Middle frontal gyrus (tissue), 1 donor: ENCODE results near the gene FMN2.

Experiments used
- DNase-seq: peaks from one replicate; pipeline ENCODE4 v3.0.0-alpha.2; 2015; ENCODE audit warnings: low spot score; ENCODE audit errors: extremely low spot score

FMN2 gene

DNA sequence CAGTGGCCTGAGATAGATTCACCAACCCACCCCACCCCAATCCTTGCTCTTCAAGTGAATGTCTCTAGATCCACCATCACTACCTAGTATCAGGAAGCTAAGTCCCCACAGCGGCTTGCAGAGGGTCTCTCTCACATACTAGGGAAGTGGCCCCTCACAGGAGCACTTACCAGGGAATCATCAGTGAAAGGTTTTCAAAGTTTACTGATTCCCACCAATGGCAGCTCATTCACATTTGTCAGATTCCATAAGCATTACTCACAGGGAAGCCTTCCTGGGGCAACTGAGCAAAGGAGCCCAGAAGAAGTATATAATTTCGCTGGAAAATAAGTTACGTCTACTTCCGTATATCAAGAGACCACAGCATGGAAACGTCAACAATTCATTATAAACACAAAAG, 399.5 kb downstream of the FMN2 start:
- DNase-seq = no peak

DNA sequence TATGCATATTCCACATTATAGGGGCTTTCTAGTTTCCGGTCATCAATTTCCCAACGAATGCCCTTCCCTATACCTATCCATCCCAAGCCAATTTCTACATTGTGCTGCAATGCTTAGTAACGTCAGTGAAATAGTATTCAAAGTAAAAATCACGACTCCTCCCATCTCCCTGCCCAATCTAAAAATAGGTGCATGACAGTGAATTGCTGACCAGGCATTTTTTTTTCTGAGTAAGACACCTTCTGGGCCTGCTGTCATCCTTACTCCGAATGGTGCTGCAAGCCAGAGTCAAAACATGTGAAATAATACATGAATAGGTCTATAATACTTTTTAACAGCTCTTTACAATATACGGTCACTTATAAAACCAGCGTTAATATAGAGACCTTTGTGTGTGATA, 400.1 kb downstream of the FMN2 start:
- DNase-seq = no peak

DNA sequence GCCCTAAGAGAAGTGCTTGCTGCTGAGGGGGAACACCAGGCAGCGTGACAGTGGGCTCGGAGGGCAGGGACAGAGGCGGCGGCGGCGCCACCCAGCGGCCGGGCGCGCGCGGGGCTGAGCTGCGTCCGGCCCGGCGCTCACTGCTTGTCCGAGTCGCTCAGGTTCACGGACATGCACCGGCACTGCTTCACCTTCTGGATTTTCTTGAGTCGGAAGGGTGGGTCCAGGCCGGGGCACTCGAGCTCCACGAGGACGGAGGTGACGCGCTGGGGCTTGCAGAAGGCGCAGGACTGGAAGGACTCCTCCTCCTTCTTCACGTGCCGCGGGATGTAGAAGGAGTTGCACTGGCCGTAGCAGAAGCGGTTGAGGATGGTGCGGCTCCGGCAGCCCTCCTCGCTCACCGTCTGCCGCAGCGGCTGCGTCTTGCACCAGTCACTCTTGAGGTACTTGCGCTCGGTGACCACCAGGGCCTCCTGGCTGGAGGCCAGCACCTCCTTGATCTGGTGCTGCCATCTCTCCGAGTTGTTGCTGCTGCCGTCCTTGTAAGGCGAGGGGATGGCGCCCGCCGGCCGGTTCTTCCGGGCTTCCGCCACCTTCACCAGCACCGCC, 401.3 kb downstream of the FMN2 start:
- DNase-seq = no peak

DNA sequence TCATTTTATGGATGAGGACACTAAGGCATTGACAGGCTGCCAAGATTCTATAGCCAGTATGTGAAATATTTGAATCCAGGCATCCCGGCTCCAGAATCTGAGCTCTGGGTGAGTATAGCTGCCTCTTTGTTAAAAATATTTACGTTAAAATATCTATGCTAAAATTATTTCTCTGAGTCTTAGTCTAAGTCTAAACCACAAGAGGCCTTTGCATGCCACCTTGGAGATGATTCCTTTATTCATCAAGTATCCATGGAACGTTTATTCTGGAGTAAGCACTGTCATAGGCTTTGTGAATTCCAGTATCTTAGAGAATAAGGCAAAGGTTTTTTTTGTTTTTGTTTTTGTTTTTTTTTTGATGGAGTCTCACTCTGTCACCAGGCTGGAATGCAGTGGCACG, 403.9 kb downstream of the FMN2 start:
- no peak for DNase-seq

DNA sequence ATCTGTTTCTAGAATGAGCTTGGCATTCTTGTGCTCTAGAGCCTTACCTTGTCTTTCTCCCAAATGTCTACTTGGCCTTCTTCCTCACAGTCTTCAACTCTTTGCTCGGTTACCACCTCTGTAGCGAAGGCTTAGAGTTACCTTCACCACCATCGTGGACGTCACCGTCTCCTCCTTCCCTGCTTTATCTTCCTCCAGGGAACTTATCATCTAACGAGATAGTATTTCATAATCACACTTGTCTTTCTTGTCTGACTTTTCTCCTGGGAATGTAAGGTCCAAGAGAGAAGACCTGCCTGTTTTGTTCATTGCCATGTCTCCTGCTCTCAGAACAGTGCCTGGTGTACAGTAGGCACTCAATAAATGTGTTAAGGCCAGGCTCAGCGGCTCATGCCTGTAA, 404.7 kb downstream of the FMN2 start:
- no peak for DNase-seq

DNA sequence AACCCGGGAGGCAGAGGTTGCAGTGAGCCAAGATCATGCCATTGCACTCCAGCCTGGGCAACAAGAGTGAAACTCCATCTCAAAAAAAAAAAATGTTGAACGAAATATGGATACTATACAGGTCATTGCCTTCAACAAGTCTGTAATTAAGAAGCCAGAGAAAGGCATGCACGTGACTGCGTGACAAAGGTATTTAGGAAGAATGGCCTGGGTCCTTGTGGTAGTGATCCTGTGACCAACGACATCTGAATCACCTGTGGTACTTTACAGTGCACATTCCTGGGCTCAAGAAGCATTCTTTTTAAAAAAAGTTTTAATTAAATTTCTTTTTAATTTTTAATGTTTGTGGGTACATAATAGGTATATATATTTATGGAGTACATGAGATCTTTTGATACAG, 405.3 kb downstream of the FMN2 start:
- DNase-seq = no peak

DNA sequence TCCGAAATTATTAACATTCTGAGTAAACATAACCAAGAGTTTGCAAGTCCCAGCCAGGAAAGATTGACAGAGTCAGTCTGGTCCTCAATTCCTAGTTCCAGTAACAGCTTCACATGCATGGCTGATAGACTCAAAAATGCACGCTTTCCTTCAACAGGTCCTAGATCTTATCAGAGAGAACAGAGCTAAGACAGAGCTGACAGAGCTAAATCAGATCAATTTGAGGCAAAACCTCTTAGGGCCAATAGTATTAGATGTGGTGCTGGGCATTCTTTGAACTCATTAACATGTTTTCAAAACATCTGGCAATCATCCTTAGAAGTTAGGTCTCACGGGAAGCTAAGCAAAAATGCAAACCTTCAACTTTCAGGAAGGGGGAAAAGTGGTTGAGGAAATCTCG, 406.2 kb downstream of the FMN2 start:
- no peak for DNase-seq

DNA sequence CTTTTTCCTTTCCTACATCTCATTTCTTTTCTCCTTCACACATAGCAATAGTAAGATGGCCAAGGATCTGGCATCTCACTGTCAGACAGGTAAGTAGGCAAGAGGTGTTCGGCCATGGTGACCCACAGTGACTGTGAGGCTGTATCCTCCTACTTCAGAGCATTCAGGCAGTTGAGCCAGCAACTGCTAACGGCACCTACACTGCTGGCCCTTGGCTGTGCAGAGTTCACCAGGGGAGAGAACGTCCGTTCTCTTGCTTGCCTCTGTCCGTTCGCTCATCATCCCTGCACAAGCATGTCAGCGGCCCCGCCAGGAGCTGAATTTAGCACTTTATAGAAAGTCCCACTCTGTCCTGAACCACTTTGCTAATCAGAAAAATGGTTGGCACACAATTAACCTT, 406.7 kb downstream of the FMN2 start:
- DNase-seq = no peak

DNA sequence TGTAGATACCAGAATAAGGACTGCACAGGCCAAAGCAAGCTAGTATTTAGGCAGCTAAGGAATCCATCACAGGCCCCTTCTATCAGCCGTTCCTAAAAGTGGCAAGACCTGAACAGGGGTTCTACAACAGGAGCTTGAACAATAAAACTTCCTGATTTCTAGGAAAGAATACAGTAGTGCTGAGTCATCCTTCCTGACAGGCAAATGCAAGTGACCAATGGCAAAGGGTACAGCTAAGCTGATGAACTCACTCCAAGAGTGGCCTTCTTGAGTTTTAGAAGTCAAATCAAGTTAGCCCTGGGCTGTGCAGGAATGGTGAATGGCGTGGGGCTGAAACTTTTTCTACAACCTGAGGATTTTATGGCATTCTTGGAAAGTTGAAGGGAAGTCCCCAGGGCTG, 407.3 kb downstream of the FMN2 start:
- DNase-seq = no peak

DNA sequence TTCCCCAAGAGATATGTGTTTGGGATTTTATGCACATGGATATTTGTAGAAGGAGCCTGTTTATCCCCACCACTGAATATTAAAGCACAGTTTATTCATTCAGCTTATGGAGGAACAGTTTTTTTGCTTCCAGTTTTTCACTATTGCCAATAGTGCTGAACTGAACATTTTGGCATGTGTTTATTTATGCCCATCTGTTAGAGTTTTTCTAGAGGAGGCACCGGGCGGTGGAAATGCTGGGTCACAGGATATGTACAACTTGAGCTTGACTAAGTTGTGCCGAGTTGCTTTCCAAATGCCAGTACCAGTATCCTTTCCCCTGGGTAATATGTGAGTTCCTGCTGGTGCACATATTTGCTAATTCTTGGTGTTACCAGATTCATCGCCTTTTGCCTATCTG, 409.0 kb downstream of the FMN2 start:
- no peak for DNase-seq

DNA sequence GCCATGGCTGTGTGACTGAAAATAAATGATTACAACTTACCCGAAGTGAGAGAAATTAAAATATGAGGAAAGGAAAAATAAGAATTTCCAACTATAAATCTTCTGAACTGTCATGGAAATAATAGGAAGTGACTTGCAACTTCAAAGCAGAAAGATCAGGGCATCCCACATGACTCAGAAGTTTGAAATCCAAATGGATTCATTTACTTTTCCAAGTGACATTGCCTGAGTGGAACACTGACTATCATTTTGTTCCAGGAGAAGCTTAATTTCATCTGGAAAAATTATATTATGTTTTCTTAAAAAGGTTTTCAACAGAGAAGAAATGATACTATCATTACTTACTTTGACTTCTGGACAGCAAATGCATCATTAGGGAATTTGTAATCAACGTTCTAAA, 409.4 kb downstream of the FMN2 start:
- no peak for DNase-seq

DNA sequence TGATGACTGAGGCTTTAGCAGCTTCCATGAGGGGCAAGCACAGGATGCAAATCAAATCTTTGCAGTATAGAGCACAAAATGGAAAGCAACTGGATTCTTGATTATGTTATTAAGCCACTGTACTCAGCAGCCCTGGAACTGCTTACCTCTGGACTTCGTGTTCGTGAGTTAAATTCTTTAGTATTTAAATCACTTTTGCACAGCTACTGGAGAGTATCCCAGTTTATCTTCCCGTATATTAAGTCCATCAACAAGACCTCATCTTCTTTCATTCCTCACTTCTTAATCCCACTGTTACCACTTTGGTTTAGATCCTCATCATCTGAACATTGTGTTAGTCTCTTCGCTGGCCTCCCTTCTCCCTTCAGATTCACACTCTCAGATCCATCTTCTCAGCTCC, 411.4 kb downstream of the FMN2 start:
- no peak for DNase-seq

DNA sequence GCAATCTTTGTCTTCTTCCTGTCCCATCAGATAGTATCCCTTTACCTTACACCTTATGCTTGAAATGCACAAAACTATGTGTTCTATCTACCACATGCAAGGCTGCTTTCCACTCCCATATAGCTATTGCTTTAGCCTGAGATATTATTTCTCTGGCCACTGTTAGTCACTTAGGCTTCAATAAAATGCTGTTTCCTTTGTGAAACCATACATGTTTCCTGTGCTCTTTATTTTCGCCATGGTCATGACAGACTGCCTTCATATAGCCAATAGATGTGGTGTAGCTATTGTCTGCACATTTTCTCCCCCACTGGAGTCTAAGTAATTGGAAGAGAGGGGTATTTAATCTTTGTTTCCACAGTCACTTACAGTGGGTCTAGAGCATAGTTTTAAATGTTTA, 411.9 kb downstream of the FMN2 start:
- DNase-seq = no peak

DNA sequence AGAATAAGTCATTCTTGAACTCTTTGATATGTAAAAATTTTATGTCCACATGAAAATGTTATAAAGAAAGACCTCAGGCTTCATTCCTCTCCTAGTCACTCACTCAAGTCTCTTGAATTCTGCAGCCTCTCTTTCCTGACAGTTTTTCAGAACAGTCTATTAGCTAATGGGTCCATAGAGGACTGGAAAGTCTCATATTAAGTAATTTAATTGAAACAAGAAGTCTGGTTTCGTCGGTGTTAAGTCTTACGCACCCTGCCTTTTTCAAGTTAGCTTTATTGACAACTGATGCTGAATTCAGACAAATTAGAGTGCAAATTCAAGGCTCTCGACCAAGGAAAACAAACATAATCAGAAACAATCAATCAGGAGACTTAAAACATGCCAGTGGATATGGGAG, 414.5 kb downstream of the FMN2 start:
- DNase-seq = no peak

DNA sequence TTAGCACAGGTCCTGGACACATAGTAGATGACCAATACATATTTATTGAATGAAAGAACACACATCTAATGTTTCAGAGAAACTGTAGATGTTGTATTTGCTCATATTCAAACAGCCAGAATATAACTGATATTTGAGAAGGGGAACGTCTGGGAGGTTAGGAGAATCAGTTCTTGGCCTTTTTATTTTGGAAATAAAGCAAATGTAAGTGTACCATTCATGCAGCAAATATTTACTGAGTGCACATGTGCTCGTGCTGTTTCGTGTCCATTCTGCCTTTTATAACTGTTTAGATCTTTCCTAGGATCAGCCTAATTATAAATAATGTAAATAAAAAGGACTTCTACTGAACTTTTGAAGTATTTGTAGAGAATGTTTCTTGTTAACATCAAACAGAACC, 416.5 kb downstream of the FMN2 start:
- DNase-seq = no peak

DNA sequence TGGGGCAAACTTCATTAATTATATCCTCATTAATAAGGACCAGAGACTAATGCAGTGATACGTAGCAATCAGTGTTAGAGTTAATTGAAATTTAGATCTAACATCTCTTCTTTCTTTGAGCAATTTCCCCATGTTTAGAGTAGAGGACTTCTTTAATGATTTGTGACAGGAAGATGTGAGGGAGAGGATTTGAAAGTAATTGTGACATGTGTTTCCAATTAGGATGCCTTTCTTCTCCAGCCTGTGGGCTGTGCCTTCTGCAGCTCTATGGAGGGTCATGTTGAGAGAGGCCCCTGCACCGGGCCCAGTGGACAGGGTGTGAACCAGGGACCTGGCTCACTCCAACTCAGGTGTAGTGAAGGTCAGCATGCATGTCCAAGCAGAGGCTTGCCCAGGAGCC, 417.3 kb downstream of the FMN2 start:
- no peak for DNase-seq

DNA sequence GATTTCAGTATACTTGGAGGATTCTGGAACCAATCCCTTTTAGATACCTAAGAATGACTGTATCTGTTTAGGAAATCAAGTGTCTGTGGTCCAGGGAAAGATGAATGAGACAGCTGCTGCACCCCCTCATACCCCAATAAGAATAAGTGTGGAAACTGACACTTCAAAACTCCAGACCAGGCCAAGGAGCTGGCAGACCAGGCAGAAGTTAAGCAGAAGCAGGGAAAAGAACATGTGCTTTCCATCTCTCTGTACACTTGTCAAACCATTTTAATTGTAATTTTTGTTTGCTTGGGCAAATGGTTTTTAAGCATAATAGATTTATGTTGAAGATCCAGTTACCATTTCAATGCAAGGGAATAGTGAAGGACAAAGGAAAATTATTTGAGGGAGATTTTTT, 420.1 kb downstream of the FMN2 start:
- DNase-seq = no peak

DNA sequence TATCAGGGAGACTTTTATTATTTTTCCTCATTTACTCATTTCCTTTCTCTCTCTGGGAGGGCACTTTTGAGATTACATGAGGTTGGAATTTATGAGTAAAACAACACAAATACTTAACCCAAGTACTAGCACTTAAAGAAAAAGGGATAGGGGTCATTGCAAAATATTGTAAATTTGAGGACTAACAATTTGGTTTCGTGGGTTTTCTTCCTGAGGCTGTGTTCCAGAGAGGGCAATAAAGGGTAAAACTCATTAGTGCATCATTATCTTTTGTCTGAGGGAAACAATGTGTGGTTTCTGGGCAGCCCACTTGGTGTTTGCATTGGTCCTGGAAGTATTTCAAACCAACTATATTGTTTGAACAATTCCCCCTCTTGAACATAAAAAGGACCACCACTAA, 423.8 kb downstream of the FMN2 start:
- DNase-seq = no peak

DNA sequence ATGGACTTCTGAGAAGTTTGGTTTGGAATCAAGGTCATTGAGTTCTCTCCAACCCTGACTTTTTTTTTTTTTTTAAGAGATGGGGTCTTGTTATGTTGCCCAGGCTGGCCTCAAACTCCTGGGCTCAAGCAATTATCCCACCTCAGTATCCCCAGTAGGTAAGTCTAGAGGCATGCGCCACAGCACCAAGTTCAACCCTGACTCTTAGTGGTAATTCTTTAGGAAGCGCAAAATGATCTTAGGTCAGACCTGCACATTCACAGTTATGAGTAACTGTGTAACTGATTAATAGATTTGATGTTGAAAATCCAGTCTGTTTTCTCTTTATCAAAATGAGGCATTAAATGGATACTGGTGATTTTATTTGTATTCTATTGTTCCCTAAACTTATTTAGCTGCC, 424.4 kb downstream of the FMN2 start:
- DNase-seq = no peak

DNA sequence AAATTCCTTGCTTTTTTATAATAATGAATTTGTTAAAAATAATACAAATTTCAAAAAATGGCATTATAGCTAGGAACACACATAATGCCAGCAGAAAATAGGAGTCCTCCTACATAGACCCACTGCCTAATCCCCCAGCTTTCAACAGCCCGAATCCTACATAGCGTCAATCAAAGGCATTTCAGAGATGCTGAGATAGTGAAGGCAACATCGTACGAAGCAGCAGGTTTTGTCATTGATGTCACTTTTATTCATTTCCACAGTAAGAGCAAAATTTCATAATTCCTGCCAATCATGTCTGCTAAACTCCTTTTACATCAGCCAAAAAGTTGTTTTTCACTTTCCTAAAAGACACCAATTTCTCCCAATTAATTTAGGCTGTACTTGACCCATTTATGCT, 426.2 kb downstream of the FMN2 start:
- no peak for DNase-seq

DNA sequence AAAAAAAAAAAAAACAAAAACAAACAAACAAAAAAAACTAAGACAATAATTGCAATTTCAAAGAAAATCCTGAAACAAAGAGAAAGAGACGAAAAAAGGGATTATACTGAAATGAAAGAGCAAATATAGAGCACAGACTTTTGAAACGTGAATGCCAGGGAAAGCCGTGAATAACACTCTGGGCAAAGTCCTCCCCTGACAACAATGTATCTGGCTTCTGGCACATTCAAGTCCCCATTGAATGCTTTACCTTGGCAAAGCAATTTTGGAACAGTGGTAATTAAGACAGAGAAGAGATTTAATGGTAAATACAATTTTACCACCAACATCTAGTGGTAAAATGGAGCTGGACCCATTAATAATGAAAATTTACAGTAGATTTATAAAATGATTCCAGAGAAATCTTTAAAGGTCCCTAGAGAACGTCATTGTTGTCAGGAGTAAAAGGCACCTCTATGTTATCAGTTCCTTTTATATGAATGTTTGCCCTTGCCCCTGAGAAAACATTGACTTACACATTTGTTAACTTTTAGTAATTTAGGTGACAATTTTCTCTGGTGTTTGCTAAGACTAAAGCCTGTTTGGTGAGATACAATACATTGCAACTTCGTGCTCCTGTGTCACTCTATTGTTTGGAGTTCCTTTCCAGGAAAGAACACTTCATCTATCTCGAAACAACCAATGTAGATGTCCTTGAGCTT, 430.6 kb downstream of the FMN2 start:
- DNase-seq = no peak

DNA sequence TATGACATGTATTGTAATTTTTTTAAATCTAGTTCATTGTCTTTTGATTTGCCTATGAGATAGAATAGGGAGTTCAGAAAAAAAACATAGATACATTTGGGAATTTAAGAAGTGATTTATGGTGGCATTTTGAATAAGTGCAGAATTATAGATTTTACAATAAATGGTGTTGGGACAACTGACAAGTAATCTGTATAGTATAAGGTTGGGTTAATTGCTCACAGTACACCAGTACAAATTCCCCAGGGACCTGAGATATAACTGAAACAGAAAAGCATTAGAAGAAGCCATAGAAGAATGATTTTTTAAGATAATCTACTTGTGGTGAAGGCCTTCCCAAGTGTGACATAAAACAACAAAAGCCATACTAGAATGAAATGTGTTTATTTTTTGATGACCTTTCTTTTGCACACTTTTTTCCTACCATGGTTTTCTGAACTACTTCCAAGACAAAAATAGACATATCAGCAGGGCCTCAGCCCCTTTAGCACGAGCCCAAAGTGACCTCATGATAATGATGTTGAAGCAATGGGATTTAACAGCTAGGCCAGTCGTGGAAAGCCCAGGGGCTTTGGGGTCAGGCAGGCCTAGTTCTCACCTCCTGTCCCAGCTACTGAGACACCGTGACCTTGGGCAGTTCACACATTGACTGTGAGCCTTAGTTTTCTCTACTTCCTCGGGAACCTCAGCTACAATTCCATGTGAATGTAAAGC, 432.8 kb downstream of the FMN2 start:
- DNase-seq = no peak
